Dedifferentiated amniotic fluid mesenchymal stem cell (primary cell): Measurements from ENCODE around the gene SLC25A10.
"Not testable (repeated sequence)": the region's sequence is repeated elsewhere in the genome, so short reads cannot be mapped to it uniquely, and the experiment has no call there.

Experiments used
- DNase-seq: peaks from one replicate; pipeline ENCODE4 v3.0.0-alpha.2; 2016; ENCODE audit errors: extremely low spot score

Gene SLC25A10

GRCh38 chr17:81722184-81723120 lies 10.4 kb downstream of the SLC25A10 start:
- DNase-seq = no peak

- no peak for DNase-seq
Observed at GRCh38 chr17:81723651-81724209, 11.6 kb downstream of the SLC25A10 start.

GRCh38 chr17:81725439-81725838 lies 13.4 kb downstream of the SLC25A10 start:
- DNase-seq = no peak

- no peak for DNase-seq
Observed at GRCh38 chr17:81726004-81726403, 13.9 kb downstream of the SLC25A10 start.

- DNase-seq = no peak
Observed at GRCh38 chr17:81727324-81728031, 15.4 kb downstream of the SLC25A10 start.

GRCh38 chr17:81733507-81734404 lies 21.7 kb downstream of the SLC25A10 start:
- peak; percentile 68 for DNase-seq

- DNase-seq = no peak
Observed at GRCh38 chr17:81734405-81735263, 22.6 kb downstream of the SLC25A10 start.

- DNase-seq = no peak
Observed at GRCh38 chr17:81735264-81736102, 23.4 kb downstream of the SLC25A10 start.

- DNase-seq = no peak
Observed at GRCh38 chr17:81737947-81738800, 26.1 kb downstream of the SLC25A10 start.

- DNase-seq = no peak
Observed at GRCh38 chr17:81738801-81739393, 26.8 kb downstream of the SLC25A10 start.

GRCh38 chr17:81739593-81739992 lies 27.5 kb downstream of the SLC25A10 start:
- not testable (repeated sequence) for DNase-seq

- DNase-seq = no peak
Observed at GRCh38 chr17:81740395-81740961, 28.4 kb downstream of the SLC25A10 start.

- no peak for DNase-seq
Observed at GRCh38 chr17:81741049-81741593, 29.0 kb downstream of the SLC25A10 start.

GRCh38 chr17:81741594-81742452 lies 29.7 kb downstream of the SLC25A10 start:
- DNase-seq = no peak
